Hepatocyte (in vitro differentiated cells): Measurements from ENCODE around the gene USP36.

Source experiments
- EZH2phosphoT487 ChIP-seq: fragments of 200-600 bp; sonication (generic); IDR thresholded peaks from one replicate; pipeline ENCODE4 v1.6.1; 2018; ENCODE audit warnings: antibody characterized with exemption, mild to moderate bottlenecking, low read depth, moderate library complexity; ENCODE audit not compliant: unreplicated experiment, severe bottlenecking
- TF ChIP-seq, protein P1 (sequence below): fragments of 200-600 bp; sonication (generic); IDR thresholded peaks from 2 replicates; pipeline ENCODE4 v1.5.1; 2016; ENCODE audit warnings: antibody characterized with exemption, mild to moderate bottlenecking; ENCODE audit not compliant: poor library complexity

DNA sequence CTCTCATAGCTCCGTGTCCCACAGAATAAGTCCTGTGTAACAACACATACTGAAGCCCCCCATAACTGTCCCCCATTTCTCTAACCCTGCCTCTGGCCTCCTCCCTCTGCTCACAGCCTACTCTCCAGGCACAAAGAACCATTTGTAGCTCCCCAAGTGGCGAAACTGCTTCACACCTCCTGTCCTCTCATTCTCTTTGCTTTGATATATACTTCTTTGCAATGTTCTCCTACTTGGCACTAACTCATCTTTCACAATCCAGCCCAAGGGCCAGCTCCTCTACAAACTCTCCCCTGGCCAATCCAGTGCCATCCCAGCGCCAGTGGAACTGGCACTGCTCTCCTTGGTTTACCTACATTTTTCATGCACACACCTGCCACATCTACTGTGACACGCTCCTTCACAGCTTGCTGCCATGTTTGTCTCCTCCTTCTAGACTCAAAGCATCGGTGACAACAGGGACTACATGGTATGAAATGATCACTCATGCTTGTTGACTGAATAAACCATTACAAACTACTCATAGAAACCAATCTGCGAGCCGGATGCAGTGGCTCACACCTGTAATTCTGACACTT is 71.3 kb downstream of the USP36 start:
- TF ChIP-seq, protein P1, sequence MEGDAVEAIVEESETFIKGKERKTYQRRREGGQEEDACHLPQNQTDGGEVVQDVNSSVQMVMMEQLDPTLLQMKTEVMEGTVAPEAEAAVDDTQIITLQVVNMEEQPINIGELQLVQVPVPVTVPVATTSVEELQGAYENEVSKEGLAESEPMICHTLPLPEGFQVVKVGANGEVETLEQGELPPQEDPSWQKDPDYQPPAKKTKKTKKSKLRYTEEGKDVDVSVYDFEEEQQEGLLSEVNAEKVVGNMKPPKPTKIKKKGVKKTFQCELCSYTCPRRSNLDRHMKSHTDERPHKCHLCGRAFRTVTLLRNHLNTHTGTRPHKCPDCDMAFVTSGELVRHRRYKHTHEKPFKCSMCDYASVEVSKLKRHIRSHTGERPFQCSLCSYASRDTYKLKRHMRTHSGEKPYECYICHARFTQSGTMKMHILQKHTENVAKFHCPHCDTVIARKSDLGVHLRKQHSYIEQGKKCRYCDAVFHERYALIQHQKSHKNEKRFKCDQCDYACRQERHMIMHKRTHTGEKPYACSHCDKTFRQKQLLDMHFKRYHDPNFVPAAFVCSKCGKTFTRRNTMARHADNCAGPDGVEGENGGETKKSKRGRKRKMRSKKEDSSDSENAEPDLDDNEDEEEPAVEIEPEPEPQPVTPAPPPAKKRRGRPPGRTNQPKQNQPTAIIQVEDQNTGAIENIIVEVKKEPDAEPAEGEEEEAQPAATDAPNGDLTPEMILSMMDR, result no peak
- no peak for TF ChIP-seq EZH2phosphoT487
